Erythroblast (primary cell): Measurements from ENCODE around the gene EHBP1.

Source experiments
- GATA1 ChIP-seq: IDR thresholded peaks from 2 replicates; pipeline ENCODE4 v1.6.1; 2011; ENCODE audit warnings: low read depth, mild to moderate bottlenecking, control low read depth, low read length, moderate library complexity
- POLR2A ChIP-seq: IDR thresholded peaks from 2 replicates; pipeline ENCODE4 v1.6.1; 2011; ENCODE audit warnings: mild to moderate bottlenecking, low read length

- no peak for TF ChIP-seq POLR2A
- TF ChIP-seq GATA1, result no peak
Observed at GRCh38 chr2:62920070-62920469, 214.6 kb downstream of the EHBP1 start.
